Hepatocyte (in vitro differentiated cells): ENCODE results near the gene MFGE8.

Source experiments
- CTCF ChIP-seq: fragments of 200-600 bp; sonication (generic); IDR thresholded peaks from 2 replicates; pipeline ENCODE4 v1.5.1; 2016; ENCODE audit warnings: antibody characterized with exemption, mild to moderate bottlenecking; ENCODE audit not compliant: poor library complexity
- EZH2phosphoT487 ChIP-seq: fragments of 200-600 bp; sonication (generic); IDR thresholded peaks from one replicate; pipeline ENCODE4 v1.6.1; 2018; ENCODE audit warnings: antibody characterized with exemption, mild to moderate bottlenecking, low read depth, moderate library complexity; ENCODE audit not compliant: unreplicated experiment, severe bottlenecking

- no peak for TF ChIP-seq CTCF
- TF ChIP-seq EZH2phosphoT487, result no peak
Measured at GRCh38 chr15:88866295-88866881, 46.8 kb downstream of the MFGE8 start.
